ENCODE data around the gene ICA1.

DNA sequence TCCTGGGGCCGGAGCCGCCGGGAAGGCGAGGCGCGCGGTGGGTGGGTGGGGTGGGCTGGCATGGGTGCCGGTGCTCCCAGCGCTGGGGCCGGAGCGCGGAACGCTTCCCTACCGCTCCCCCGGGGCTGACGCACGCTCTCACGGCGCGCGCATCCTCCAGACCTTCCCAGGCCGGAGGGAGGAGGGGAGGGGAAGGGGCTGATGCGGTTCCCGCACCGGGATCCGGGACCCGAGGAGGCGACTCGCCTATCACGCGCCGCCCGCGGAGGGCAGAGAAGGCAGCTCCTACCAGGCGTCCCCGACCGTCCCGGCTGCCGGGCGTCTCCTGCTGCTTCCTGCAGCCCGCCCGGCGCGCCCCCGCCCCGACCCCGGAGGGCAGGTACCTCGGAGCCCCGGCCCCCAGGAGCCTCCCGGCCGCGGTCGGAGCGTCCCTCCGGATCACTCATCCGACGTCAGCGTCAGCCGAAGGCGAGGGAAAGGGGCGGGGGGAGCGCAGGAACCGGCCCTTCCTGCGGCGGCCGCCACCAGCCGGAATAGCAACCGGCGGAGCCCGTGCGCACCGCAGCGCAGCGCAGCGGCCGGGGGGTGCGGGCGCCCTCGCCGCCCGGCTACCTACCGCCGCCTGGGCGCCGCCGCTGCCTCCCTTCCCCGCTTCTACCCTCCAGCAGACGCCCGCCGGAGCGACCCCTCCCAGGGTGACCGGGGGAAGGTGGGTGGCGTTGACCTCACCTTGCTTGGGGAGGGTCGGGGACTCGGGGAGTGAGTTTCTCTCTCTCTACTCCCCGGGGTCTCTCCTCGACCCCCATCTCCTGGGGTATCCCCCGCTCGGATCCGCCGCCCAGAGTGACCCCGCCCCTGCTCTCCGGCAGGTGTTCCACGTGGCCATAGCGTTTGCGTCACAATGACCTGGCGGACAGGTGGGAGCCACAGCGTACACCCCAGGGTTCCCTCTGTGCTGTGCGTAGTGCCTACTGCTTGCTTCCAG is at the start of gene ICA1:
- TF ChIP-seq, protein P1, sequence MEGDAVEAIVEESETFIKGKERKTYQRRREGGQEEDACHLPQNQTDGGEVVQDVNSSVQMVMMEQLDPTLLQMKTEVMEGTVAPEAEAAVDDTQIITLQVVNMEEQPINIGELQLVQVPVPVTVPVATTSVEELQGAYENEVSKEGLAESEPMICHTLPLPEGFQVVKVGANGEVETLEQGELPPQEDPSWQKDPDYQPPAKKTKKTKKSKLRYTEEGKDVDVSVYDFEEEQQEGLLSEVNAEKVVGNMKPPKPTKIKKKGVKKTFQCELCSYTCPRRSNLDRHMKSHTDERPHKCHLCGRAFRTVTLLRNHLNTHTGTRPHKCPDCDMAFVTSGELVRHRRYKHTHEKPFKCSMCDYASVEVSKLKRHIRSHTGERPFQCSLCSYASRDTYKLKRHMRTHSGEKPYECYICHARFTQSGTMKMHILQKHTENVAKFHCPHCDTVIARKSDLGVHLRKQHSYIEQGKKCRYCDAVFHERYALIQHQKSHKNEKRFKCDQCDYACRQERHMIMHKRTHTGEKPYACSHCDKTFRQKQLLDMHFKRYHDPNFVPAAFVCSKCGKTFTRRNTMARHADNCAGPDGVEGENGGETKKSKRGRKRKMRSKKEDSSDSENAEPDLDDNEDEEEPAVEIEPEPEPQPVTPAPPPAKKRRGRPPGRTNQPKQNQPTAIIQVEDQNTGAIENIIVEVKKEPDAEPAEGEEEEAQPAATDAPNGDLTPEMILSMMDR (conservative IDR thresholded peaks at IDR 0.05; ENCODE audit: low read depth in 2 of 2), result no peak
- TF ChIP-seq POLR2AphosphoS5 (IDR thresholded peaks at IDR 0.05; ENCODE audit: low read depth) (peak; percentile 22), REST (IDR thresholded peaks at IDR 0.05; ENCODE audit: unreplicated experiment) (no peak), EZH2phosphoT487 (IDR thresholded peaks at IDR 0.05; ENCODE audit: unreplicated experiment) (no peak), EZH2 (IDR thresholded peaks at IDR 0.05; ENCODE audit: low read depth, unreplicated experiment) (no peak), CREB1 (CRISPR knock-in tag; IDR thresholded peaks at IDR 0.05; ENCODE audit: low read depth) (peak; percentile 89)
